Caco-2 (cell line): ENCODE results near the gene EVA1A. TPM values are rescaled to one million over a fixed set of nuclear protein-coding genes. Genes with fewer than 3 reads are reported as not detected.
A peak's percentile ranks its signal among the peaks of the same experiment; 100 is the strongest.

ENCODE experiments used
- BruUV-seq: library from RNA; stranded (reverse); fragments of 400-500 nt; replicated peaks from 2 replicates; lab custom pipeline; 2021; lab: Mats Ljungman, UMichigan
- CTCF ChIA-PET: fragments of 300-600 bp; sonication (Branson Sonifier 250); formaldehyde crosslinking; loops from one replicate; lab custom pipeline; 2022; ENCODE audit warnings: antibody characterized with exemption; lab: Charles Lee
- POLR2A ChIA-PET: fragments of 300-600 bp; sonication (Branson Sonifier 250); formaldehyde crosslinking; loops from one replicate; lab custom pipeline; 2022; ENCODE audit warnings: antibody characterized with exemption; lab: Charles Lee
- DNase-seq, 2 experiments: peaks; one replicate each; pipeline versions ENCODE4 v3.0.0 to v3.0.0-alpha.2; 2020 to 2022
- H3K27me3 ChIP-seq: replicated peaks from 2 replicates; pipeline ENCODE4 v1.6.0; 2011; ENCODE audit warnings: low read length; ENCODE audit not compliant: control insufficient read depth, insufficient read depth
- H3K36me3 ChIP-seq: 2 replicates; pipeline ENCODE4 v1.5.1; 2011; ENCODE audit warnings: low read length; ENCODE audit not compliant: control insufficient read depth, insufficient read depth
- H3K4me1 ChIP-seq: fragments of 250-450 bp; sonication (Bioruptor Pico); 2 replicates; pipeline ENCODE4 v1.5.1; 2020; ENCODE audit warnings: mild to moderate bottlenecking
- H3K4me3 ChIP-seq: 2 replicates; pipeline ENCODE4 v1.5.1; 2011; ENCODE audit warnings: low read depth, mild to moderate bottlenecking, control low read depth, low read length
- H3K9me3 ChIP-seq: fragments of 250-450 bp; sonication (Bioruptor Pico); 2 replicates; pipeline ENCODE4 v1.5.1; 2020; ENCODE audit warnings: mild to moderate bottlenecking, moderate library complexity
- H3K27ac Mint-ChIP-seq: one replicate; pipeline ENCODE4 v1.8.0; 2022; ENCODE audit warnings: mixed read lengths; ENCODE audit not compliant: unreplicated experiment
- H3K27me3 Mint-ChIP-seq: one replicate; pipeline ENCODE4 v1.8.0; 2022; ENCODE audit warnings: mixed read lengths; ENCODE audit not compliant: insufficient read depth, unreplicated experiment
- H3K36me3 Mint-ChIP-seq: one replicate; pipeline ENCODE4 v1.8.0; 2022; ENCODE audit warnings: mild to moderate bottlenecking, mixed read lengths; ENCODE audit not compliant: insufficient read depth, unreplicated experiment
- H3K4me1 Mint-ChIP-seq: one replicate; pipeline ENCODE4 v1.8.0; 2022; ENCODE audit warnings: low read depth, mixed read lengths; ENCODE audit not compliant: unreplicated experiment
- H3K4me3 Mint-ChIP-seq: one replicate; pipeline ENCODE4 v1.8.0; 2022; ENCODE audit warnings: mild to moderate bottlenecking, moderate library complexity, mixed read lengths; ENCODE audit not compliant: unreplicated experiment
- H3K9me3 Mint-ChIP-seq: one replicate; pipeline ENCODE4 v1.8.0; 2022; ENCODE audit warnings: mixed read lengths; ENCODE audit not compliant: unreplicated experiment
- CTCF ChIP-seq, 2 experiments: fragments of 200-600 bp in 1 of 2; IDR thresholded peaks; 1 replicate in 1 of 2; 2 replicates in 1 of 2; pipeline versions ENCODE4 v1.5.1 to v1.8.0; 2011 to 2022; ENCODE audit warnings: antibody characterized with exemption in 1 of 2, control low read depth in 1 of 2, inconsistent platforms in 1 of 2, low read depth in 1 of 2, low read length in 1 of 2, mild to moderate bottlenecking in 1 of 2, moderate library complexity in 1 of 2; ENCODE audit not compliant: insufficient read depth in 1 of 2, severe bottlenecking in 1 of 2, unreplicated experiment in 1 of 2
- intact Hi-C: fragments of 100-400 bp; cut with micrococcal nuclease; formaldehyde crosslinking; loops from one replicate; pipeline ENCODE4 v1.10.0; 2022; ENCODE audit not compliant: unreplicated experiment
- total RNA-seq: library from RNA; stranded (reverse); gene quantifications from 2 replicates; pipeline ENCODE4 v1.2.3, GENCODE V29; 2022

EVA1A gene
- total RNA-seq, 1 experiment from 2014 or later, result 0.25 TPM

- TF ChIP-seq CTCF (IDR thresholded peaks at IDR 0.05; ENCODE audit: insufficient read depth in 1 of 2, low read depth in 1 of 2, low read length in 1 of 2, severe bottlenecking in 1 of 2, unreplicated experiment in 1 of 2), result no peak
- ChIA-PET CTCF (no interaction called here), POLR2A (no interaction called here)
- Mint-ChIP-seq H3K36me3 (no peaks in the 10 kb centered on the region), H3K4me1 (no peaks in the 10 kb centered on the region), H3K9me3 (no peaks in the 10 kb centered on the region), H3K27ac (no peak overlapping the region), H3K27me3 (peaks cover 10% of the 10 kb centered on the region), H3K4me3 (no peak overlapping the region)
- no TSS peak for BruUV-seq
- intact Hi-C loops, result no loop called here
- no peaks in the 10 kb centered on the region for H3K9me3 ChIP-seq
- H3K36me3 ChIP-seq, result no peaks in the 10 kb centered on the region
- H3K4me1 ChIP-seq, result 0 out of 2 replicates have a peak, but pooled peaks cover 6% of the 10 kb centered on the region
- no peak for DNase-seq
- H3K4me3 ChIP-seq, result no peak overlapping the region
- H3K27me3 ChIP-seq, result no peaks in the 10 kb centered on the region; the same call in 1 of the 2 replicates
Measured at GRCh38 chr2:75551434-75551833, 9.3 kb downstream of the EVA1A start.

GRCh38 chr2:75549401-75550253 lies 11.1 kb downstream of the EVA1A start:
- peak in 1 of 2 experiments; percentile 17 for DNase-seq
- H3K4me1 ChIP-seq, result 0 out of 2 replicates have a peak, but pooled peaks cover 6% of the 10 kb centered on the region
- intact Hi-C loops, result no loop called here
- BruUV-seq, result no TSS peak
- CTCF ChIA-PET, result no interaction called here
- H3K36me3 ChIP-seq, result no peaks in the 10 kb centered on the region
- Mint-ChIP-seq H3K4me3 (no peak overlapping the region), H3K9me3 (no peaks in the 10 kb centered on the region), H3K27me3 (peaks cover 9% of the 10 kb centered on the region), H3K27ac (no peak overlapping the region), H3K4me1 (no peaks in the 10 kb centered on the region), H3K36me3 (no peaks in the 10 kb centered on the region)
- no peaks in the 10 kb centered on the region for H3K9me3 ChIP-seq
- POLR2A ChIA-PET, result no interaction called here
- TF ChIP-seq CTCF (IDR thresholded peaks at IDR 0.05; ENCODE audit: insufficient read depth in 1 of 2, low read depth in 1 of 2, low read length in 1 of 2, severe bottlenecking in 1 of 2, unreplicated experiment in 1 of 2), result no peak
- no peaks in the 10 kb centered on the region; the same call in 1 of the 2 replicates for H3K27me3 ChIP-seq
- no peak overlapping the region for H3K4me3 ChIP-seq

GRCh38 chr2:75548036-75548573 lies 12.6 kb downstream of the EVA1A start:
- Mint-ChIP-seq H3K4me3 (no peak overlapping the region), H3K27me3 (peaks cover 9% of the 10 kb centered on the region), H3K9me3 (no peaks in the 10 kb centered on the region), H3K4me1 (no peaks in the 10 kb centered on the region), H3K36me3 (no peaks in the 10 kb centered on the region), H3K27ac (no peak overlapping the region)
- 0 out of 2 replicates have a peak, but pooled peaks cover 6% of the 10 kb centered on the region for H3K4me1 ChIP-seq
- no TSS peak for BruUV-seq
- H3K36me3 ChIP-seq, result no peaks in the 10 kb centered on the region
- no peak overlapping the region for H3K4me3 ChIP-seq
- intact Hi-C loops, result no loop called here
- no peaks in the 10 kb centered on the region; the same call in 1 of the 2 replicates for H3K27me3 ChIP-seq
- POLR2A ChIA-PET, result no interaction called here
- CTCF ChIA-PET, result no interaction called here
- no peaks in the 10 kb centered on the region for H3K9me3 ChIP-seq
- TF ChIP-seq CTCF (IDR thresholded peaks at IDR 0.05; ENCODE audit: insufficient read depth in 1 of 2, low read depth in 1 of 2, low read length in 1 of 2, severe bottlenecking in 1 of 2, unreplicated experiment in 1 of 2), result no peak
- DNase-seq, result no peak
